ENCODE data around the gene DCAF11.

The DCAF11 gene

DNA sequence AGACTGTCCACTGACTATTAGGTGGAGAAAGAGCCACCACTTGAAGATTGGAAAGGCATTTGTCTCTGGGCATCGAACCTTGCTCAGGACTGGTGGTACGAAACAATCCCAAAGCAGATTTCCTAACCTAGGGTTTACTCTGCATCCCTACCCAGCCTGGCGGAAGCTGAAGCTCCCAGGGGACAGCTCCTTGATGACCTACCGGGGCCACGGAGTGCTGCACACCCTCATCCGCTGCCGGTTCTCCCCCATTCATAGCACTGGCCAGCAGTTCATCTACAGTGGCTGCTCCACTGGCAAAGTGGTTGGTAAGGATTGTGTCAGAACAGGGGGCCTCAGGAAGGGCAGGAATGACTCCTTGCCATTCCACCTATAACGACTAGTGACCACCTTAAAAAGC, 6.6 kb downstream of the DCAF11 start:
- no peak for DNase-seq (ENCODE audit: low read depth in 2 of 2)

DNA sequence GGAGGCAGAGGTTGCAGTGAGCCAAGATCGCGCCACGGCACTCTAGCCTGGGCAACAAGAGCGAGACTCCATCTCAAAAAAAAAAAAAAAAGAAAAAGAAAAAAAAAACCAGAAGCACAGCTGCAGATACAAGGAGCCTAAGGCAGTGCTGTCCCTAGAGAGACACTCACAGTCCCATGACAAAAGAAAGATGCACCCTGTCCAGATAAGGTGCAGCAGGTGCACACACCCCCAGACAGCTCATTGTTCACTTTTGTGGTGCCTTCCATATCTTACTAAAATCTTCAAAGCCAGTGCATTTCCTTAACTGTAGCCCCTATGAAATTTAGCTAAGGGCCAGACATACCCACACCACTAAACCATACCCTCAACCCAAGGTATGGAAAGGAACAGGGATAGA, 7.8 kb downstream of the DCAF11 start:
- no peak for DNase-seq (ENCODE audit: low read depth in 2 of 2)

DNA sequence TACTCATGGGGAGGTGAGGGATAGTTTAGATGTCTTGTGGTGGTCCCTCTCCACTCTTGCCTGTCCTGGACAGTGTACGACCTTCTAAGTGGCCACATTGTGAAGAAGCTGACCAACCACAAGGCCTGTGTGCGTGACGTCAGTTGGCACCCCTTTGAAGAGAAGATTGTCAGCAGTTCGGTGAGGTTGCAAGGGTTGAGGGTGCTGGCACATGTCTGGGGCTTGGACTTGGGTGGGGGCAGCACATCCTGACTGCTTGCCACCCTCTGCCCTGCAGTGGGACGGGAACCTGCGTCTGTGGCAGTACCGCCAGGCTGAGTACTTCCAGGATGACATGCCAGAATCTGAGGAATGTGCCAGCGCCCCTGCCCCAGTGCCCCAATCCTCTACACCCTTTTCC, 8.3 kb downstream of the DCAF11 start:
- DNase-seq (ENCODE audit: low read depth in 2 of 2) = no peak

DNA sequence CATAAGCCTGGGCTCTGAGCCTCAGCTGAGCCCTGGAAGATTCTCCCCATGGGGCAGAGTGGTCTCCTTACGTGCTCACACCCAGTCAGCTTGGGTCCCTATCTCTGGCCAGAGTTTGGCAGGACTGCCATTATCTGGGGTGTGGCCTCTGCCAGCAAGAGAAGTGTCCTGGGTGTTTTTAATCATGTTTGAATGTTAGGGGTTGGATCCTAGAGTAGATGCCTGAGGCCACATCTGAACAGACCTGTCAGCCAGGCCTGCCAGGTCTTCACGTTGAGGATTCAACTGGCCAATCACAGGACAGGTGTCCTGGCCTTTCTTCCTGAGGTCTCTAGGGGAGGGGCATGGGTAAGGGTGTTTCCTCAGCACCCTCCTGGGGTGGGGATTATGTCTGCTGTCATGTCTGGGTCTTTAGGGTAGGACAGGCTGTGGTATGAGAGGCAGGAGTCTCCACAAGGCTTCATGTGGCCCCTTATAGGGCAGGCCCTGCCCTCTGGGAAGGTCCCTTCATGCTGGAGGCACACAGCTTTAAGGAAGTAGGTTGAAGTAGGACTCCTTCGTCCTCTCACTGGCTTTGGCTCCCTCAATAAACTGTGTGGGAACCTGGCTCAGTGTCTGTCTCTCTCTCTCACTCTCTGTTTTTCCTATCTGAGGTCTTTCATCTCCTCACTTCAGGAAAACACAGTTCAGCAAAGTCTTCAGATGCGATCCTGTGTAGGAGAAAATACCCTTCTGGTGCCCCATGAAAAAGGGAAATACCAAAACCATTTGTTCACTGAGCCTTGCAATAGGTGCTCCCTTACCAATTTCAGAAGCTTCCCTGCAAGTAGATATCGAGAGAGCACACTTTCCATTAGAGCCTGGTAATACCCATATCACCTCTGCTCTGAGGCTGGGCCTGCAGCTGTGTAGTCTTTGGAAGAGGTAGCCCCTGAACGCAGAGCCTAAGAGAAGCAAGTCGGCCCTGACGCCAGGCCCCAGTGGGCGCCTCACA, 9.1 kb downstream of the DCAF11 start:
- no peak for DNase-seq (ENCODE audit: low read depth in 2 of 2)

DNA sequence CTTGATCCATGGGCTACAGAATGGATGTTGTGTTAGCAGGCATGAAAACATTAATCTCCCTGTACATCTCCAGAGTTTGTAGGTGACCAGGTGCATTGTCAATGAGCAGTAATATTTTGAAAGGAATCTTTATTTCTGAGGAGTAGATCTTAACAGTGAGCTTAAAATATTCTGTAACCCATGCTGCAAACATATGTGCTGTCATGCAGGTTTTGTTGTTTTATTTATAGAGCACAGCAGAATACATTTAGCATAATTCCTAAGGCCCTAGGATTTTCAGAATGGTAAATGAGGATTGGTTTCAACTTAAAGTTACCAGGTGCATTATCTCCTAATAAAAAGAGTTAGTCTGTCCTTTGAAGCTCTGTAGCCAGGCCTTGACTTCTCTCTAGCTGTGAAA, 12.4 kb downstream of the DCAF11 start:
- DNase-seq (ENCODE audit: low read depth in 2 of 2) = no peak

DNA sequence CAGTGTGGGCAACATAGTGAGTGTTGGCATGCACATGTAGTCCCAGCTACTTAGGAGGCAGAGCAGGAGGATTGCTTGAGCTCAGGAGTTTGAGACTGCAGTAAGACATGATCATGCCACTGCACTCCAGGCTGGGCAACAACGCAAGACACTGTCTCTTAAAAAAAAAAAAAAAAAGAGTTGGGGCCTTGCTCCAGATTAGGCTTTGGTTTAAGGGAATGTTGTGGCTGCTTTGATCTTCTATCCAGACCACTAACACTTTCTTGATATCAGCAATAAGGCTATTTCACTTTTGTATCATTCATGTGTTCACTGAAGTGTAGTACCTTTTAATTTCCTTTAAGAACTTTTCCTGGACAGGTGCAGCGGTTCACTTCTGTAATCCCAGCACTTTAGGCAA, 13.1 kb downstream of the DCAF11 start:
- DNase-seq (ENCODE audit: low read depth in 2 of 2) = no peak

DNA sequence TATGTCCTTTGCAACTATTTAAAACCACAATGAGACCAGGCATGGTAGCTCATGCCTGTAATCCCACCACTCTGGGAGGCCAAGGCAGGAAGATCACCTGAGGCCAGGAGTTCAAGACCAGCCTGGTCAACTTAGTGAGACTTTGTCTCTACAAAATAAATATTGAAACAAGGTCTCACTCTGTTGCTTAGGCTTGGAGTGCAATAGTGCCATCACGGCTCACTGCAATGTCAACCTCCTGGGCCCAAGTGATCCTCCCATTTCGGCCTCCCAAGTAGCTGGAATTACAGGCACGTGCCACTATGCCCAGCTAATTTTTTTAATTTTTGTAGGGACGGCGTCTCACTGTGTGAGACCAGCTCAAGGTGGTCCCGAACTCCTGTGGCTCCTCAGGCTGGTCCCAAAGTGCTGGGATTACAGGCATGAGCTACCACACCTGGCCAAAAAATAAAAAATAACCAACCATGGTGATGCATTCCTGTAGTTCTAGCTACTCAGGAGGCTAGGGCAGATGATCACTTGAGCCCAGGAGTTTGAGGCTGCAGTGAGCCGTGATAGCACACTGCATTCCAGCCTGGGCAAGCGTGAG, 14.9 kb downstream of the DCAF11 start:
- no peak for DNase-seq (ENCODE audit: low read depth in 2 of 2)

DNA sequence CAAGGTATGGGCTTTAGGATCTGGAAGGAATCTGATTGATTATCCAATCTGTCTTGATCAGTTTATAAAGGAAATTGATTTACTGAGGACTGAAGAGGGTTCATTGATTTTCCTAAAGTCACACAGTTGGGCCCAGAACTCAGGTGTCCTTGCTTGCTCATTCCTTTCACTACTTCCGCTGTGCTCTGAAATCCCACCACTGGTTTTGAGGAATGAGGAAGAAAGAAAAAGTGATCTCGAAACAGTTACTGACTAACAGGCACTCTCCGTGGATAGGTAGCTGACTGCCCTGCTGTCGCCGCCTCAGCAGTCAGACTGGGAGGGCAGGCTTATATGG, 15.8 kb downstream of the DCAF11 start, which contains the start of gene FITM1:
TSS of gene FITM1 (plus strand) at position 280 of the 337 bp plus-strand sequence. CDS start 905 bp downstream, outside the sequence.
- no peak for DNase-seq (ENCODE audit: low read depth in 2 of 2)

DNA sequence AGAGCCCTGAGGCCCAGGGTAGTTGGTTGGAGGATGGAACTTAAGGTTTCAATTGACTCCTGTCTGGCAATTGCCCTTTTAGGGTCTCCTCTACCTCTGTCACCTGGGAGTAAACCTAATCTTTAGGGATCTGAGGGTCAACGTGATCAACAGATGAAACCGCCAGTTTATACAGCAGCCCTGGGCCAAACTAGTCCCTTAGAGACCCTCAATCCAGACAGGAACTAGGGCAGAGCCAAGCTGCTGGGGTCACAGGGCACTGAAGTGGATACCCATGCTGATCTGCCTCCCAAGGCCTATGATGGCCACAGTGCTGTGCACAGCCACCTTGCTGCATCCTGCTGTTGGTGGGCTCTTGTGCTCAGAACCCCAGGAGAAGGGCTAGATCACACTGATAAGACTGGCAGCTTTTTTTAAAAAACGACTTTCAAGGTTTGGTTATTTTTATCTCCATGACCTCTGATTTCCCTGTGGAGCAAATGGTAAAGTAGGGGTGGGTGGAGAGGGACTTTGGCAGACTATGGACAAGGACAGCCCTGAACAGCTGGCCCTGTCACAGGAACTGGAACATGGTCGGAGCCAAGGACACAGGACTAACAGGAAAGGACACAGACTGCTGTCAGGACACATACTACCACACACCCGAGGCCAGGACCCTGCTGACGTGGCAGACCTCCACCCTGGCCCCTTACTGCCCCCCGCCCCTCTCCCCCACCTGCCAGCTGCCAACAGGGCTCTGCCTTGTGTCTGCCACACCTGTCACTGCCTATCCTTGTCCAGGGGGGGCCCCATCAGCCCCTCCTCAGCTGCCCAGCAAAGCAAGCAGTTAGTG, 16.4 kb downstream of the DCAF11 start:
- no peak for DNase-seq (ENCODE audit: low read depth in 2 of 2)

DNA sequence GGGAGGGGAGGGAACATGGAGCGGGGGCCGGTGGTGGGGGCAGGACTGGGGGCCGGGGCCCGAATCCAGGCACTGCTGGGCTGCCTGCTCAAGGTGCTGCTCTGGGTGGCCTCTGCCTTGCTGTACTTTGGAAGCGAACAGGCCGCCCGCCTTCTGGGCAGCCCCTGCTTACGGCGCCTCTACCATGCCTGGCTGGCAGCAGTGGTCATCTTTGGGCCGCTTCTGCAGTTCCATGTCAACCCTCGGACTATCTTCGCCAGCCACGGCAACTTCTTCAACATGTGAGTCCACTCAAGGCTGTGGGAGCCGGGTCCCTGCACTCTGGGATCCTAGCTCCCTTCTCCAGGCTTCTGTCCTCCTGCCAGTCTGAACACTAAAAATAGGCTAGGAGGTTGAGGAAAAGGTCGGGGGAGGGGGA, 17.0 kb downstream of the DCAF11 start:
- DNase-seq (ENCODE audit: low read depth in 2 of 2) = no peak

DNA sequence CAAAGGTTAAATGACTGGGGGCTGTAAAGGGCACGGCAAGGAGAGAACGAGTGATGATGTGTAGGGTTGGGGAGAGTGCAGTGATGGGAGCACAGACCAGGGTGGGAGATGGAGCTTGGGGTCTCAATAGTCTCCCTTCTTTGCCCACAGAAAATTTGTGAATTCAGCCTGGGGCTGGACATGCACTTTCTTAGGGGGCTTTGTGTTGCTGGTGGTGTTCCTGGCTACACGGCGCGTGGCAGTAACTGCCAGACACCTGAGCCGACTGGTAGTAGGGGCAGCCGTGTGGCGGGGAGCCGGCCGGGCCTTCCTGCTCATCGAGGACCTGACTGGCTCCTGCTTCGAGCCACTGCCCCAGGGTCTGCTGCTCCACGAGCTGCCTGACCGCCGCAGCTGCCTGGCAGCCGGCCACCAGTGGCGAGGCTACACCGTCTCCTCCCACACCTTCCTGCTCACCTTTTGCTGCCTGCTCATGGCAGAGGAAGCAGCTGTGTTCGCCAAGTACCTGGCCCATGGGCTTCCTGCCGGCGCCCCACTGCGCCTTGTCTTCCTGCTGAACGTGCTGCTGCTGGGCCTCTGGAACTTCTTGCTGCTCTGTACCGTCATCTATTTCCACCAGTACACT, 17.6 kb downstream of the DCAF11 start:
- no peak for DNase-seq (ENCODE audit: low read depth in 2 of 2)

DNA sequence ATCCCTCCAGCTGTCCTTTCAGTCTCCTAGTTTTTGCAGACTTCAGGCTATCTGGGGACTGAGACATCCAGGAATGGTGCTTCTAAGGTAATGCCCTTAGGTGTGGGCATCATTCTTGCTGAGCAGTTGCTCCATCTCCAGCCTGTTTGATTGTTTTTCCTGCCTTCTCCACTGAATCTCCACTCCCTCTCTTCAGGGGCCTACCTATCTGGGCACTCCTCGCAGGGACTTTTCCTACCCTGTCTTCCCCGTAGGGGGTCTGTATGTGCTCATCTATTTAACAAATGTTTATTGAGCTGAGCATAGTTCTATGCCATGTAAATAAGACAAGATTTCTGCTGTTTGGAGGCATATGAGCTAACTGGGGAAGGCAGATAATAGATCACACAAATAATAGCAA, 18.4 kb downstream of the DCAF11 start:
- no peak for DNase-seq (ENCODE audit: low read depth in 2 of 2)

DNA sequence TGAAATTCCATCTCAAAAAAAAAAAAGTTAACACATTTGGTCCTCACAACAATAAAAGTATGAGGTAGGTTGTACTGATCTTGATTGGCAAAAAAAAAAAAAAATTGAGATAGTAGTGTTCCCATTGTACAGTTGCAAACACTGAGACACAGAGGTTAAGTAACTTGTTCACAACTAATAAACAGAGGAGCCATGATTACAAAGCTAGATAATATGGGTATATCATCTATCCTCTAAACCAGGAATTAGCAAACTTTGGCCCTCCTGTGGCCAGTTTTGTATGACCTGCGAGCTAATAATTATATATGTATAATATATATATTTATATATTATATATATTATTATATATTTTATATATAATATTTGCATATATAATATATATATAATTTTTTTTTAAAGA, 19.2 kb downstream of the DCAF11 start:
- no peak for DNase-seq (ENCODE audit: low read depth in 2 of 2)

DNA sequence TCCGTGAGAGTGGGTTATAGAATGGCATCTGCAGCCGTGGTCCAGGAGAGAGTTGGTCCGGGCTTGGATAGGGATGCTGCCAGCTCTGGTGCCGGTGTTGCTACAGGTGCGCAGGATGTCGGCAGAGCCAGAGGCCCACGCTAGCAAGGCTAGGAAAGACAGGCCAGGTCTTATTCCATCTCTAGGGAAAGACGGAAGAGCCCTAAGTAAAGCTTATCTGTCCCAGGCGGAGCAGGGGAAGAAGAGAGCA, 20.9 kb downstream of the DCAF11 start:
- no peak for DNase-seq (ENCODE audit: low read depth in 2 of 2)

DNA sequence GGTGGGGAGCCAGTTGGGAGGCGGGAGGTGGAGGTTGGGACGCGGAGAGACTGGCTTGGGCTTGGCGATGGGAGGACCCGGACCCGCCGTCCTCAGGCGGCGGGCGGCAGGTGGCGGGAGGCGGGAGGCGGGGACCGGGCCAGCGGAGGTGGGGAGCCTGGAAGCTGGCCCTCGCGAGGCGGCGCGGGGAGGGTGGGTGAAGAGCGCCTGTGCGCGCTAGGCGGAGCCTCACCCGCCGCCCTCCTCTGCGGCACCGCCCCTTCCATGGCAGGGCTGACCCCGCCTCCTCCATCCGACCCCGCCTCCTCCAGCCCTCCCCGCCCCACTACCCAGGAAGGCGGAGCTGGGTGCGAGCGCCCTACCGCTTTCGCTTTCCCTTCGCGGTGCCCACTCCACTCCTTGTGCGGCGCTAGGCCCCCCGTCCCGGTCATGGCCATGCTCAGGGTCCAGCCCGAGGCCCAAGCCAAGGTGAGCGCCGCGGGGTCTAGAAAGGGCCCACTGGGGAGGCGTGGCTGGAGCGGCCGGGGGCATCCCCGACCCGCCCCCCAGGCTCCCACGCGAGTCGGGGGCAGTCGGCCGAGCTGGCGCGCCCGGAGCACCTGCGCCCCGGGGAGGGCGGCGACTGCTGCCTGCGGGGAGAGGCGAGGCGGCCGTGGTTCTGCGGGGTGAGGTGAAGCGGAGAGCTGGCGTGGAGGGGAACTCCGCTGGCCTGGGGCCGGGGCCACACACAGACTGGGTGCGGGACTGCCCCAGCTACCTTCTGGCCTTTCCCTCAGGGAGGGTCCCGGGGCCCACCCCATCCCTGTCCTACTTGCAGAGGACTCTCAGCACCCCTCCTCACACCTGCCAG, 21.5 kb downstream of the DCAF11 start, which contains the start of gene PSME1:
TSS of gene PSME1 (plus strand) at position 361 of the 850 bp plus-strand sequence. CDS start at position 430, 69 bp downstream.
- DNase-seq (ENCODE audit: low read depth in 2 of 2) = peak; percentile 90 to 95

DNA sequence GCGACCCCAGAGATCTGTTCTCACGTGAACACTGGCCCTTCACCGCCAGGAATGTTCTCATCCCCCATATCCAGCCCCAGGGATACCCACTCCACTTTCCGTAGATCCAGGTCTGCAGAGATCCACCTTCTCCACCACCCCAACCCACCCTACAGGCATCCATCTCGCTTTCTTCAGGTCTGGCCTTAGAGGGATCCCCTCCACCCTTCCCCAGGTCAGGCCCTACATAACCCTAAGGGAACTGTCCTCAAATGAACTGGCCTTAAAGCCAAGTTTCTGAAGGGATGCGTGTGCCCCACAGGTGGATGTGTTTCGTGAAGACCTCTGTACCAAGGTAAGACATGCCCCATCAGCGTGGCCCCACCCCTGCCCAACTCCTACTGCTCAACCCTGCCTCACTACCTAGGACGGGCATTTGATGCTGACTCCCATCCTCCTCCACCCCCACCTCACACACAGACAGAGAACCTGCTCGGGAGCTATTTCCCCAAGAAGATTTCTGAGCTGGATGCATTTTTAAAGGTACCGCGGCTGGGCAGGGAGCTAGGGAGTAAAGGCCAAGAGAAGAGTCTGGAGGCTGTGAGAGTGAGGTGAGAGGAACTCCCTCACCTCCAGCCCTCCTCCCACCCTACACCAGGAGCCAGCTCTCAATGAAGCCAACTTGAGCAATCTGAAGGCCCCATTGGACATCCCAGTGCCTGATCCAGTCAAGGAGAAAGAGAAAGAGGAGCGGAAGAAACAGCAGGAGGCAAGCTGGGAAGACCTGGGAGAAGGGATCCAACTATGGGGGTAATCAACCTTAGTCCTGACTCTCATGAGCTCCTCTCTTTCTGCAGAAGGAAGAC, 22.3 kb downstream of the DCAF11 start:
- DNase-seq (ENCODE audit: low read depth in 2 of 2) = no peak

DNA sequence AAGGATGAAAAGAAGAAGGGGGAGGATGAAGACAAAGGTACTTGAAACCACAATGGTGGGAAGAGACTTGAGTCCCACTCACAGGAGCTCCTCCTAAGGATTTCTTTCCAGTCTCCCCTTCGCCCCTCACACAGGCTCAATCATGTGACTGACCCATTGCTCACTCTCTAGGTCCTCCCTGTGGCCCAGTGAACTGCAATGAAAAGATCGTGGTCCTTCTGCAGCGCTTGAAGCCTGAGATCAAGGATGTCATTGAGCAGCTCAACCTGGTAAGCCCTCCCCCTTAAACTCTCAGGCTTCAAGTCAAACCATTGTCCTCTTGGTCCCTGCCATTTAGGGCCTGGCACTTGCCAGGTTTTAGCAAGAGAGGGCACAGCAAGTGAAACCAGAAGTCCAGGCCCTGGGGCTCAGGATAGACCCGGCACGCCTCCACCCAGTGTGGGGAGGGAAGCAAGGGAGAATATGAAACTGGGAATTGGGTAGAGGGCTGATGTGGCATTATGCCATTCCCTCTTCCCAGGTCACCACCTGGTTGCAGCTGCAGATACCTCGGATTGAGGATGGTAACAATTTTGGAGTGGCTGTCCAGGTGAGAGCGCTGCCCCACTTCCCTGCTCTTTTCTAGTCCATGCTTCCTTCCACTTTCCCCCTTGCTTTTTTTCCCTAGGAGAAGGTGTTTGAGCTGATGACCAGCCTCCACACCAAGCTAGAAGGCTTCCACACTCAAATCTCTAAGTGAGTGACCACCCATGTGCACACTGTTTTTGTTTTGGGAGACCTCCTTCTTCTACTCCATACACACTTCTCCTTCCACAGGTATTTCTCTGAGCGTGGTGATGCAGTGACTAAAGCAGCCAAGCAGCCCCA, 23.2 kb downstream of the DCAF11 start:
- DNase-seq (ENCODE audit: low read depth in 2 of 2) = no peak

DNA sequence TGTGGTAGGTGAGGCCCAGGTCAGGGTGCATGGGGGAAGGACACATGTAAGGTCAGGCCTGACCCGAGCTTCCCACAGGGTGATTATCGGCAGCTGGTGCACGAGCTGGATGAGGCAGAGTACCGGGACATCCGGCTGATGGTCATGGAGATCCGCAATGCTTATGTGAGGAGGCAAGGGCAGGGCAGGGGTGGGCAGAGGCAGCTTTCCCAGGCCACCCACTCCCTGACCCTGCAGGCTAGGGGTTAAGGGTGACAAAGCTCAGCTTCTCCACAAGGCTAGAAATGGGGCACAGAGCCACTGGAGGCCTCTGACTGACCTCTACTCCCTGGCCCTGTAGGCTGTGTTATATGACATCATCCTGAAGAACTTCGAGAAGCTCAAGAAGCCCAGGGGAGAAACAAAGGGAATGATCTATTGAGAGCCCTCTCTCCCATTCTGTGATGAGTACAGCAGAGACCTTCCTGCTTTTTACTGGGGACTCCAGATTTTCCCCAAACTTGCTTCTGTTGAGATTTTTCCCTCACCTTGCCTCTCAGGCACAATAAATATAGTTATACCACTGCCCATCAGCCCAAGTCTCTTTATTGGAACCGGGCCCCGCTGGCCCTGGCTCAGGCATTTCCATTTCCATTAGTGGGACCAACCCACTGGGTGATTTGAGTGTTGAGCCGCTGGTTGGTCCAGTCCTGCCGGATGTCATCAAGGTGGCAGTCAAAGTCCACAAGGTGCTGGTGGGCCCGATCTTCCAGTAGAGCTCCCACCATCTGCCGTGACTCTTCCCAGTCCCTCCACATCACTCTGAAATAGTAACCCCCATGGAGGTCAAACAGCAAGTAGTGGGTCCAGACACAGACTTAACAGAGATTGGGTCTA, 24.1 kb downstream of the DCAF11 start:
- DNase-seq (ENCODE audit: low read depth in 2 of 2) = no peak

Measured in stimulated activated CD4-positive, alpha-beta T cell treated with anti-CD3 and anti-CD28 coated beads, Interleukin-4, amount 100 ng/mL, for 48 hours (primary cell).